GM18873 (cell line): ENCODE data around the gene FANCL.
"Not testable (repeated sequence)": the region's sequence is repeated elsewhere in the genome, so short reads cannot be mapped to it uniquely, and the experiment has no call there.

Experiments
- ATAC-seq: cut with Tn5 transposase; IDR thresholded peaks from one replicate; pipeline ENCODE4 v1.9.1; 2021; ENCODE audit warnings: mild to moderate bottlenecking, moderate library complexity, moderate number of reproducible peaks; ENCODE audit not compliant: unreplicated experiment, low FRiP score

Gene FANCL

DNA sequence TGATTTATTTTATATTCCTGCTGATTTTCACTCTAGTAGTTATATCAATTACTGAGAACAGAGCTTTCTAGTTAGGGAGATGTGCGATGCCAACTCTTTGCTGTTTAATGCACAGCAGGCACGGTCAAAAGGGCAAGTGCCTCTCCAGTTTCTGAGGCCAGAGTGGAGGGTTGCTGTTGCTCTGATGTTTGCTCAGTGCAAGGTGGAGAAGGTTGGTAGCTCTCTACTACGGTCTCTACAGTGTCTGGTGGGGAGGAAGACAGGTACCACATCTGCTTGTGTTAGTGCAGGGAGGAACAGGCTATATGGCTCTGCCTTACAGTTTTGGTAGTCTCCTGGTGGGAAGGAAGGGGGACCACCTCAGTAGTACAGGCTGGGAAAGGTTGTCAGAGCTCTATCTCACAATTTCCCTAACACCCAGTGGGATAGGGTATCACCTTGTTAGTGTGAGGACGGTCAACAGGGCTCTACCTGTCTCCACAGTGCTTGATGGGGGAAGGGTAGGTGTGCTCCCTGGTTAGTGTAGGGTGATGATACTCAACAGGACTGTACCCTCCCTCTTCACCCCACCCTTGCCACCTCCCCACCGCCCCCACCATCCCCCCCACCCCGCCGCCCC lies 85.9 kb downstream of the FANCL start:
- ATAC-seq: no peak

DNA sequence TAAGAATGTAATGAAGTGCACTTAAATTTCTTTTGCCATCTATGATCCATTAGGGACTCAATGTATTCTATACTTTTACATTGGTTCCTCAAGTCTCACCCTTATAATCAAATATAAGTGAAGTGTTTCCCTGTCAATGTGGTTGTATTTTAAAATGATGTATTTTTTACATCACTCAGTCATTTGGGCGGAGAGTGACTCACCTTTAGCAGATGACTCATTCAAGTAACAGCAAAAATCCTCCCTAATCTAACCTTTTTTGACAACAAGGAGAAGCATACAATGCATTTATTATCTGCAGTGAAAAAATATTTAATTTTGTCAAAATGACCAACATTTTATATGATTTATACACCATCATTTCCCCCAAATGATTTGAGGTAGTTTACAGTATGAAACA lies 94.4 kb downstream of the FANCL start:
- ATAC-seq: no peak

DNA sequence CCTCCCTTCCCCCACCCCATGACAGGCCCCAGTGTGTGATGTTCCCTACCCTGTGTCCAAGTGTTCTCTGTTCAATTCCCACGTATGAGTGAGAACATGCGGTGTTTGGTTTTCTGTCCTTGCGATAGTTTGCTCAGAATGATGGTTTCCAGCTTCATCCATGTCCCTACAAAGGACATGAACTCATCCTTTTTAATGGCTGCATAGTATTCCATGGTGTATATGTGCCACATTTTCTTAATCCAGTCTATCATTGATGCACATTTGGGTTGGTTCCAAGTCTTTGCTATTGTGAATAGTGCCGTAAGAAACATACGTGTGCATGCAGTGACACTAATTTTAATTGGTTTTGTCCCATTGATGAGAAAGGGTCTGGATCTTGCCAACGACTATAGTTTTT lies 95.4 kb downstream of the FANCL start:
- ATAC-seq: not testable (repeated sequence)

DNA sequence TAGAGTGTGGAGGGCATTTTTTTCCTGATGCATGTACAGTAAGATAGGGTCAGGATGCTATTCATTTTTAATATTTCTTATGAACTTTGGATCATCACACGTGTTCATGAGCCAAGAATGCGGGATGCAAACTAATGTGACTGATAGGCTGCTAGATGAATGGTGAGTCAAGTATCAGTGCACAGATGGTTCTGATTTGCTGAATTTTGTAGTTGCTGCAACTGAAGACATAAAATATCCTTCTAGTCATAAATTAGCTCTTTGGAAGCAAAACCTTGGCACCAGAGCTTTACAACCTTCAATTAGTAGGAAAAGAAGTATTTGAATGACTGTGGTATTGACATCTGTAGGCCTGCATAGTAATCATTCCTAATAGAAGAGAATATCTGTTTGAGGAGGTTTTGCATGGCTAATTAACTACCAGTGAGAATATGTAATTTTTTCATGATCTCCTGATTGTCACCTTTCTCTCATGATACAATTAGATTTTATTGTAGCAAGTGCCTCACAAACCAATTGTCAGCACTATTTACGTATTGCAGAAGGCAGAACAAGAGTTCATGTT lies 100.5 kb downstream of the FANCL start:
- ATAC-seq: no peak

DNA sequence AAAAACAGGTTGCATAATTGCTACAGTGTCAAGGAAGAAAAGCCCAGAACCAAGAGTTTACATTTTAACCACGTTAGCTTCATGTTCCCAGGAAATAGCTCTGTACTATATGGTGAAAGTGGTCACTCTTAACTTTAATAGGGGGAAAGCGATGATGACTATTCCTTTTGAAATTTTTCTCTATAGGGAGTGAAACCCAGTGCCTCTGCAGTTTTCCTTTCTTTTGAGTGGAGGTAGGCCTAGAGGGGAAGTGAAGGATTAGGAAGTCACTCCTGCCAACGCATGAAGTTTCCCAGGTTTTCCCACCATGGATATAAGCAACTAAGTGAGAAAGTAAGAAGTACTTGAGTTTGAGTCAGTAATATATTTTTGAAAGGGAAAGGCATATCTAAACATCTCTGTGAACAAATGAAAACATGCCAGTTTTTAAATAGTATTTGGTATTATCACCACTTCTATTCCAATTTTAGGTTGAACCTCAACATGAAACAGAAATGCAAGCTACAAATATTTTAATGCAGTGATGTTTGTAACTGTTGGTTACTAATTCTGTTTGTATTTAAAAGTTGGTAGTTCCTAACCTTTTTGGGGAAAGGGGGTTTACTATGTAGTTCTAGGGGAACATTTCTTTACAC lies 102.6 kb downstream of the FANCL start:
- ATAC-seq: no peak

DNA sequence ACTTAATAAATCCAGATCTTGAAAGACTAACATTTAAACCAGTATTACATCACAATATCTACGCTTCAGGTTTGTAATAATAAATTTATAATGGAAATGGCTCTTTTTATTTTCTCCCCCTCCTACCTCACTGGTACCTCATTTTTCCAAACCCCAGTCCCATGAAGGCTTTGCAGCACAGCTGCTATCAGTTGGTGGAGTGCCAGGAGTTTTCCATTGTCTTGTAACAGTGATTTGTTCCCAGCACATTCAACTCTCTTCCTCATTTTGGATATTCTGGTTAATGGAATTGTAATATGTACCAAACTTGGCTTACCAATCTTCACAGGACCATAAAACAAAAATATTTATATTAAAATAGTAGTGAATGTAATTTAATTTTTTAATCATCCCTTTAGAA lies 103.3 kb downstream of the FANCL start:
- ATAC-seq: no peak

DNA sequence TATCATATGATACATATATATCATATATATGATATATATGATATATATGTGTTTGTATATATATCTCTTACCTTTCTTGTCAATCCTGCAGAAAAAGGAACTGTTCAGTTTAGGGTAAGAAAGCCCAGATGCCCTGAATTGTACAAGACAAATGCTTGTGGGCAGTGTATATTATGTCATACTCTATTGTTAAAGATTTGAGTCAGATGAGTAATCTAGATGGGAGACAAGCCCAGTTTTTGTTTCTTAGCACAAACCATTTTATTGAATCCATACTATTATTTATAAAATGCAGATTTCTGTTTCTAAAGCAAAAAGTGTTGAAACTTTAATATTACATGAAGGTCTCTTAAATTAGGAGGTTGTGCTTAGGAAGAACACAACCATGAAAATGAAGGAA lies 103.9 kb downstream of the FANCL start:
- no peak for ATAC-seq

DNA sequence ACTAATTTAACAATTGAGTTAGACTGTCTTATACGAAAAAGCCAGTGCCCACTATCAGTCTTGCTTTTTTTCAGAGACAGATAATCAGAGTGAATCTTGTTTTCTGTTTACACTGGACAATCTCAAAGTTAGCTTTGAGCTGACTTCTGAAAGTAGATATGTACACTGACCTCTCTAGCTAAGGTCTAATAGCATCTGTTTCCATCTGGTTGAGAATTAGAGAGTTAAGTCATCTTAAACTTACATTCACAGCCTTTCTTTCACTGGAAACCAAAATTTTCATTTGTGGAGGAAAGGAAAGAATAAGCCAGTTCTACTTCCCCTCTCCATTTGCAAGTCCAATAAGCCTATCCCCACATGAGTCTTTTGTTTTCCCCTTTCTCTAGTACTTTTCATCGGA lies 105.3 kb downstream of the FANCL start:
- ATAC-seq: no peak

DNA sequence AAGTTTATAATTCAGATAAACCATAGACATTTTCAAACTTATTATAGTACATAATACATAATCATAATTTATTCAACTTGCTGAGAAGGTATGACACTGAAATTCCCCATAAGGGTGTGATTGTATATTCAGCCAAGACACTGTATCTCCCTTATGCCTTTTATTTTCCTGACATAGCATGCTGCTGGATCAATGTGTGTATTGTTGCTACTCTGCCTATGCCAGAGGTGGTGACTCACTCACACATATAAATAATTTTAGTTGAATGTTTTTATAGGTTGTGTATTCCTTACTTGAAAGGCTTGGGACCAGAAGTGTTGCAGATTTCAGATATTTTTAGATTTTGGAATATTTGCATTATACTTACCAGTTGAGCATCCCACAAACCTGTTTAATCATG lies 107.7 kb downstream of the FANCL start:
- no peak for ATAC-seq

DNA sequence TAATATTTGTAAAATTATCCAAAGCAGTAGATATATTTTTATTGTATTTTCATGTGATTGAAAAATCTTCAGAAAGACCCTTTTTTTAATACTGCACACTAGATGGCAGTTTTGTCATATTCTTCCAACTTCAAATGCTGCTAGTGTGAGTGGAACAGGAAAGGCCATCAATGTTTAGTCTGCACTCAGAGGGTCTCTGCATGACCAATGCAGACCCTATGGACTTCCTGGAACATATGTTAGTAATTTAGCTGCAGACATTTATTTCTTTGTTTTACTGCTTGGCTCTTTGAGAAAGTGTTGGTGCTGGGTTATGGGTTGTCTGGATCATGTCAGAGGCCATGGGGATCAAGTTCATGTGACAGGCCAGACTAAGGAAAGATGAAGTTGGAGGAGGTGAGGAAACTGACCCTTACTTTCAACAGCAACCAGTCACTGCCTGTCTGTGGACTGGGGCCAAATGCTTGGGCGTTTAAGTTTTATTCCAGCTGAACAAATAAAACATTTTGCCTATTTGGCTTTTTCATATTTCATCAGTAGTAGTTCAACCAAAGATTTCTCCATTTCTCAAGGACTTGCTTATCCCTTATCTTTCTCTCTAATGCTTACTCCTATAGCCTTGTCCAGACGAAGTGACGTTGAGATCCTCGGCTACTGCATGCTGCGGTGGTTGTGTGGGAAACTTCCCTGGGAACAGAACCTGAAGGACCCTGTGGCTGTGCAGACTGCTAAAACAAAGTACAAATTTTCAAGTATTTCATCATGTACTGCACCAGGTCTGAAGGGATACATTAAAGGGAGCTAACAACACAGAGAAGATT lies 109.7 kb downstream of the FANCL start:
- no peak for ATAC-seq

DNA sequence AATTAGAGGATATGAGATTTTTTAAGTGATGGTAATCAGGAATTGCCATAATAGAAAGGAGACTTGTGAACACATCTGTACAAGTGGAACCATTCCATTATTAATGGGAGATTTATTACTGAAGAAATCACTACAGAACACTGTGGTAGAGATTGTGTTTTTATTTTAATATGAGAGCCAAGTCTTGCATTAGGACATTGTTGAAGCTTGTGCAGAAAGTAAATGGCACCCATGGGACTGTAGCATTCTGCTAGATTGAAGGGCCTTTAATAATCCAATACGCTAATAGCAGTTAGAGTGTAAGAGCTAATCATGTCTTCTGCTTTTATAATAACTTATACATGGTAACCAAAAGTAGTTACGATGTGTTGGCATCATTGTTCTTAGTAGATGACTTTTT lies 110.9 kb downstream of the FANCL start:
- ATAC-seq: no peak

DNA sequence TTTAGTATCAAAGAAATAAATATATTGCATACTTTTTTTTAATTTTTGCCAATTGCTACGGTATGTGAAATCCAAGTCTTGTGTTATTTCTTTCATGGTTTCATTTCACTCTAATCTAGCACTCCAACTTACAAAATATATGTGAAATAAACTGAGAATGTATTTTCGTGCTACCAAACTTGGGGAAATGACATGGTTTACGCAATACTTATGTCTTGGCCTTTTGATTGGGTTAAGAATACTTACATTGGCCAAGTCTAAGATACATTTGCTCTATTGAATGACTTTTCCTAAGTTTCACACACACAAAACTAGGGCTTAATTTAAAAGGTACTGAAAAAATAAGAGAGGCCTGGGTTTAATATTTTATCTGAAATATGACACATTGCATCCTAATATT lies 114.0 kb downstream of the FANCL start:
- ATAC-seq: no peak

DNA sequence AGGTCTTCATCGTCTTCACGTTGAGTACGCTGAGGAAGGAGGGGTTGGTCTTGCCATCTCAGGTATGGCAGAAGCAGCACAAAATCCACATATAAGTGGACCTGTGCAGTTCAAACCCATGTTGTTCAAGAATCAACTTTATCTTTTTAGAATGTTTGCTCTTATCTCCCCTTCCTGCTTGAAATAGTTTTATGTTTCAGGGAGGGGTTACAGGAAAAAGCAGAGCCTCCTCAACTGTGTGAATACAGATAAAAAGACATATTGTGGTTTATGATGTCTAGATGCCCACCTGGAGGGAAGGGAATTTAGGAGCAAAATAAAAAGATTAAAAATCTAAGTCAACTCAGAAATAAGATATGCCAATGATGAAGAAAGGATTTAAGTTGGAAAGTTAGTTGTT lies 118.6 kb downstream of the FANCL start:
- no peak for ATAC-seq

DNA sequence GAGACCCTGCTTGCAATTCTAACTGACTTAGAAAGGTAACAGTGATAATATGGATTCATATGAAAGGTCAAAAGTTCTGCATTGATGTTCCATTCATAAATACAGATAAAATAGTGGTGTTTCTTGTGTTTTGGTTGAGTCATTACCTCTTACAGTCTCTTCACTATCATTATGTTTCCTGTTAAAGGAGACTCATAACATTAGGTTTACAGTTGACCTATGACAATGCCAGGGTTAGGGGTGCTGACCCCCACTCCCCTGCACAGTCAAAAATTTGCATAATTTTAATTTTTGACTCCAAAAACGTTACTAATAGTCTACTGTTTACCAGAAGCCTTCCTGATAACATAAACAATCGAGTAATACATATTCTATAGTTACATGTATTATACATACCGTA lies 119.1 kb downstream of the FANCL start:
- ATAC-seq: no peak

DNA sequence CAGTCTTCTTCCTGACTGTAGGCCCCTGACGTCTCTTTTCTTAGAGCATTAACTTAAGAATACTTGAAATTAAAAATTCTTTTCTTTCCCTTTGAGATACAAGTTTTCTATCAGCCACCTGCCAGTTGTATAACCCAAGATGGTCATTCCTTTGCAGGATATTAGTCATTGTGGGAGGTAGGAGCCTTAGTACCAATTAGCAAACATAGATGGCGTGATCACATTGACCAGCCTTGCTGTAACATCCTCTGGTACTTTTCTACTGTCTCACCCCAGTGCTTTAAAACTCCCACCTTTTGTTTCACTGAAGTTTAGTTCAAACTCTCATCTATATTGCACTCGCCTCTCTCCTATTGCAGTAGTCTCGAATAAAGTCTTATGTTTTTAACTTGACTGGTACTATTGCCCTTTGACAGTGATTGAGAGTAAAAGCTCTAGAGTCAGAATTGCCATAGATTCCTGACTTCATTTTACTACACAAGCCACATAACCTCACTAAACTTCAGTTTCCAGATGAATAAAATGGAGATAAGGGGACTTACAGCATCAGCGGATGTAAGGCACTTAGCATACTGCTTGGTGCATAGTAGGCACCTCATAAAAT lies 120.4 kb downstream of the FANCL start:
- no peak for ATAC-seq

DNA sequence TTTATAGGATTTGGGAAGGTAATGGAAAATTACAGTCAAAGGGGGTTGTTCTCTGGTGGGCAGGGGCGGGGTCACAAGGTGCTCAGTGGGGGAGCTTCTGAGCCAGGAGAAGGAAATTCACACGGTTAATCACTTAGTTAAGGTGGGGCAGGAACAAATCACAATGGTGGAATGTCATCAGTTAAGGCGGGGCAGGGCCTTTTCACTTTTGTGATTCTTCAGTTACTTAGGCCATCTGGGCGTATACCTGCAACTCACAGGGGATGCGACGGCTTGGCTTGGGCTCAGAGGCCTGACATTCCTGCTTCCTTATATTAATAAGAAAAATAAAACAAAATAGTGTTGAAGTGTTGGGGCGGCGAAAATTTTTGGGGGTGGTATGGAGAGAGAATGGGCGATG lies 127.6 kb downstream of the FANCL start:
- not testable (repeated sequence) for ATAC-seq

DNA sequence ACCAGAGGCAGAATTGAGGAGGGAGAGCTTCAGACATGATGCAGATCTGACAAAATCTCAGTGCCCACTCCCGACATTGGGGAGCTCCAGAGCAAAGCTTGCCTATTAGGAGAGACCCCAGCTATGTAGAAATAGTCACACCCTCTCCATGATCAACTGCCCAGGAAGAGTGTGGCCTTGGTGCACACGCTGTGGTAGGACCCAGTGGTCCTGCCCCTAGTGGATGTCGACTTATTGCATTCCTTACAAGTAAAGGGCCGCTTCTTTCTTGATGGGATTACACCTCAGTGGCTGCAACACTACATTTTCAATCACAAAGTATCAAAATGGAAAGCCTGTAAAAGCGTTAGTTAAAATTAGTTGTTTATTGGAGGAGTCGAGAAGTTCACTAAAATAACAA lies 130.4 kb downstream of the FANCL start:
- ATAC-seq: no peak

DNA sequence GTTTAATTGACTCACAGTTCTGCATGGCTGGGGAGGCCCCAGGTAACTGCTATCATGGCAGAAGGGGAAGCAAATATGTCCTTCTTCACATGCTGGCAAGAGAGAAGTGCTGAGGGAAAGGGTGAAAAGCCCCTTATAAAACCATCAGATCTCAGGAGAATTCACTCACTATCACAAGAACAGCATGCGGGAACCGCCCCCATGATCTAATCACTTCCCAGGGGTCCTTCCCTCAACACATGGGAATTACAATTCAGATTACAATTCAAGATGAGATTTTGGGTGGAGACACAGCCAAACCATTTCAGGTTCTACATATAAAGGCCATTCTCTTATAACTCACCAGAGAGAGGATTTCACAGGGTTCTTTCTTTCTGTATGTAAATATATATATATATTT lies 131.6 kb downstream of the FANCL start:
- ATAC-seq: no peak
